GM12891 (cell line): ENCODE results near the gene HS3ST3B1.

Experiments used
- PAX5 ChIP-seq: IDR thresholded peaks from 2 replicates; pipeline ENCODE4 v1.6.1; 2011; ENCODE audit warnings: low read length, moderate library complexity, mild to moderate bottlenecking; ENCODE audit not compliant: insufficient read depth, severe bottlenecking
- POLR2A ChIP-seq: IDR thresholded peaks from 2 replicates; pipeline ENCODE4 v1.6.1; 2011; ENCODE audit warnings: low read depth, low read length, control low read depth
- POLR2AphosphoS5 ChIP-seq: IDR thresholded peaks from 2 replicates; pipeline ENCODE4 v1.6.1; 2011; ENCODE audit warnings: low read depth, low read length, control low read depth
- POU2F2 ChIP-seq: IDR thresholded peaks from 2 replicates; pipeline ENCODE4 v1.6.1; 2011; ENCODE audit warnings: low read depth, mild to moderate bottlenecking, control low read depth, low read length, moderate library complexity
- SPI1 ChIP-seq: IDR thresholded peaks from 2 replicates; pipeline ENCODE4 v1.6.1; 2011; ENCODE audit warnings: low read depth, low read length, control low read depth
- TAF1 ChIP-seq: IDR thresholded peaks from 2 replicates; pipeline ENCODE4 v1.6.1; 2011; ENCODE audit warnings: low read depth, low read length, control low read depth

DNA sequence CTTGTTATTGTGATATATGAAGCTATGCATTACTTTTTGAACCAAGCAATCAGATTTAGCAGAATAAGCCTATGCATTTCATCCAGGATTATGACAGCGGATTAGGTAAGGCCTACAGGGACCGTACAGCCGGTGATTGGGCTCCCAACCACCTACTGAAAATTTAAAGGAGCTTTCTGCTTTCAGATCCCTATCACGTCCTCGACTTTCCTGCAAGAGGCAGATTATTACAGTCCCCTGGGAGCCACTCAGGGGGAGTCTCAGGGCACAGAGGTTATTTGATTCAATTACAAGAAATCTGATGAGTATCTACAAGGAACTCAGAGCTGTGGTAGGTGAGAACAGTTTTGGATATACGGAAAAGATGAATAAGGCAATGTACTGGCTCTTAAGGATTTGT is 80.7 kb downstream of the HS3ST3B1 start:
- no peak for TF ChIP-seq POLR2A
- TF ChIP-seq TAF1: no peak
- TF ChIP-seq POU2F2: no peak
- no peak for TF ChIP-seq POLR2AphosphoS5
- no peak for TF ChIP-seq PAX5
- TF ChIP-seq SPI1: no peak
